Colon (tissue), 2 donors: ENCODE data around the gene GPR68.
"Not testable (repeated sequence)": the region's sequence is repeated elsewhere in the genome, so short reads cannot be mapped to it uniquely, and the experiment has no call there.

Experiments used
- FAIRE-seq: peaks from 2 replicates; lab custom pipeline; 2012; peaks lifted over from hg19 to GRCh38; lab: Jason Lieb, UNC
- donor health status: control.
- donor health status: control.

GPR68 gene

GRCh38 chr14:91187271-91187670, 57.2 kb downstream of the GPR68 start:
- no peak for FAIRE-seq

- FAIRE-seq: no peak
Observed at GRCh38 chr14:91186515-91187066, 57.9 kb downstream of the GPR68 start.

- FAIRE-seq: no peak
Observed at GRCh38 chr14:91185721-91186120, 58.8 kb downstream of the GPR68 start.

- no peak for FAIRE-seq
Observed at GRCh38 chr14:91184559-91184958, 59.9 kb downstream of the GPR68 start.

- not testable (repeated sequence) for FAIRE-seq
Observed at GRCh38 chr14:91182753-91183152, 61.8 kb downstream of the GPR68 start.
